ENCODE data around the gene FGR.

DNA sequence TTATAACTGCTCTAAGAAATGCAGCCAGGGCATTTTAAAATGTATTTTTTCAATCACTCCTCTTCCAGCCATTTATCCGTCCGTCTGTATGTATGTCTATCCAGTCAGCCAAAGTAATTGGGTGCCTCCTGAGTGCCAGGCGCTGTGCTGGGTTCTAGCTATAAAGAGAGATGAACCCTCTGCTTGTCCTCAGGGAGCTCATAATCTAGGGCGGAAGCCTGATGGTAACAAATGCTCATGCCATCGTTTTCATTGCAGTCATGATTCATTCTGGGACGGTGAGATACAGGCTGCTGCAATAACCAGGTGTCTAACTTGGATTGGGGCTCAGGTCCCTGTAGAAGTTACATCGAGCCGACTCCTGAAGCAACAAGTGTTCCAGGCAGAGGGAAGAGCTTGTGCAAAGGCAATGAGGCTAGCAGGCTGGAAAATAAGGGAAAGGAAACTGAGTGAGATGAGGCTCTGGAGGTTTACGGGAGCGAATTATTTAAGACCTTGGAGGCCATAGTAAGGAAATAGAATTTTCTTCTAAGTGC is 25.4 kb upstream of the FGR start:
- TF ChIP-seq, protein P1, sequence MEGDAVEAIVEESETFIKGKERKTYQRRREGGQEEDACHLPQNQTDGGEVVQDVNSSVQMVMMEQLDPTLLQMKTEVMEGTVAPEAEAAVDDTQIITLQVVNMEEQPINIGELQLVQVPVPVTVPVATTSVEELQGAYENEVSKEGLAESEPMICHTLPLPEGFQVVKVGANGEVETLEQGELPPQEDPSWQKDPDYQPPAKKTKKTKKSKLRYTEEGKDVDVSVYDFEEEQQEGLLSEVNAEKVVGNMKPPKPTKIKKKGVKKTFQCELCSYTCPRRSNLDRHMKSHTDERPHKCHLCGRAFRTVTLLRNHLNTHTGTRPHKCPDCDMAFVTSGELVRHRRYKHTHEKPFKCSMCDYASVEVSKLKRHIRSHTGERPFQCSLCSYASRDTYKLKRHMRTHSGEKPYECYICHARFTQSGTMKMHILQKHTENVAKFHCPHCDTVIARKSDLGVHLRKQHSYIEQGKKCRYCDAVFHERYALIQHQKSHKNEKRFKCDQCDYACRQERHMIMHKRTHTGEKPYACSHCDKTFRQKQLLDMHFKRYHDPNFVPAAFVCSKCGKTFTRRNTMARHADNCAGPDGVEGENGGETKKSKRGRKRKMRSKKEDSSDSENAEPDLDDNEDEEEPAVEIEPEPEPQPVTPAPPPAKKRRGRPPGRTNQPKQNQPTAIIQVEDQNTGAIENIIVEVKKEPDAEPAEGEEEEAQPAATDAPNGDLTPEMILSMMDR (conservative IDR thresholded peaks at IDR 0.05), result no peak
- no peak for TF ChIP-seq ZFX (IDR thresholded peaks at IDR 0.05)
